GM12878 (cell line): ENCODE data around the gene CENPQ. TPM values are rescaled to one million over a fixed set of nuclear protein-coding genes. Genes with fewer than 3 reads are reported as not detected.
A peak's percentile ranks its signal among the peaks of the same experiment; 100 is the strongest.

Experiments
- ASH2L ChIP-seq: fragments of 300-600, 200-600 bp; sonication (generic); IDR thresholded peaks from 2 replicates; pipeline ENCODE4 v1.6.1; 2017; ENCODE audit warnings: low read depth, mild to moderate bottlenecking, borderline replicate concordance
- ATF7 ChIP-seq: fragments of 450-650 bp; IDR thresholded peaks from 2 replicates; pipeline ENCODE4 v1.6.1; 2016; ENCODE audit warnings: low read depth, mild to moderate bottlenecking
- CBX5 ChIP-seq: sonication (generic); IDR thresholded peaks from 2 replicates; pipeline ENCODE4 v1.6.1; 2016; ENCODE audit warnings: low read depth, moderate library complexity, mild to moderate bottlenecking, inconsistent platforms
- ESRRA ChIP-seq: IDR thresholded peaks from 2 replicates; pipeline ENCODE4 v1.6.1; 2012; ENCODE audit warnings: mild to moderate bottlenecking, low read length, improper control_type of control experiment
- ETV6 ChIP-seq, 2 experiments: fragments of 450-650 bp in 1 of 2; IDR thresholded peaks in 1 of 2; conservative IDR thresholded peaks in 1 of 2; 2 replicates each; pipeline ENCODE4 v1.6.1; 2014; ENCODE audit warnings: antibody characterized with exemption in 1 of 2, borderline replicate concordance in 1 of 2, low read depth in 1 of 2, mild to moderate bottlenecking in 1 of 2, moderate library complexity in 1 of 2
- FOXM1 ChIP-seq: IDR thresholded peaks from 2 replicates; pipeline ENCODE4 v1.6.1; 2012; ENCODE audit warnings: low read depth, mild to moderate bottlenecking, inconsistent platforms, low read length, moderate library complexity
- GABPA ChIP-seq: IDR thresholded peaks from 2 replicates; pipeline ENCODE4 v1.6.1; 2014; ENCODE audit warnings: antibody characterized with exemption, low read depth, mild to moderate bottlenecking, inconsistent platforms
- LARP7 ChIP-seq: fragments of 450-650 bp; IDR thresholded peaks from 2 replicates; pipeline ENCODE4 v1.6.1; 2017; ENCODE audit warnings: mild to moderate bottlenecking
- MYC ChIP-seq: IDR thresholded peaks from 2 replicates; pipeline ENCODE4 v1.6.1; 2011; ENCODE audit warnings: mild to moderate bottlenecking, low read length, moderate library complexity, inconsistent platforms; ENCODE audit not compliant: insufficient read depth, insufficient replicate concordance, insufficient read length, severe bottlenecking
- NR2F1 ChIP-seq: fragments of 450-650 bp; conservative IDR thresholded peaks from 2 replicates; pipeline ENCODE4 v1.6.1; 2017; ENCODE audit warnings: mild to moderate bottlenecking
- PML ChIP-seq: IDR thresholded peaks from 2 replicates; pipeline ENCODE4 v1.6.1; 2012; ENCODE audit warnings: low read length, inconsistent platforms
- POLR2AphosphoS2 ChIP-seq: IDR thresholded peaks from 2 replicates; pipeline ENCODE4 v1.6.1; 2011; ENCODE audit warnings: low read depth, mild to moderate bottlenecking, low read length, improper control_type of control experiment, moderate library complexity
- RBBP5 ChIP-seq: fragments of 200-600 bp; sonication (generic); conservative IDR thresholded peaks from 2 replicates; pipeline ENCODE4 v1.6.1; 2016
- SIN3A ChIP-seq: IDR thresholded peaks from 2 replicates; pipeline ENCODE4 v1.6.1; 2012; ENCODE audit warnings: low read depth, low read length, improper control_type of control experiment
- SMAD1 ChIP-seq: fragments of 450-650 bp; IDR thresholded peaks from 2 replicates; pipeline ENCODE4 v1.6.1; 2018; ENCODE audit warnings: mild to moderate bottlenecking, low read depth; ENCODE audit not compliant: partially characterized antibody
- SP1 ChIP-seq: IDR thresholded peaks from one replicate; pipeline ENCODE4 v1.6.1; 2011; ENCODE audit warnings: low read depth, low read length
- TBL1XR1 ChIP-seq: IDR thresholded peaks from 2 replicates; pipeline ENCODE4 v1.6.1; 2012; ENCODE audit warnings: low read depth, low read length, improper control_type of control experiment
- TCF12 ChIP-seq: IDR thresholded peaks from 2 replicates; pipeline ENCODE4 v1.6.1; 2011; ENCODE audit warnings: low read depth, mild to moderate bottlenecking, low read length
- TCF3 ChIP-seq: IDR thresholded peaks from 2 replicates; pipeline ENCODE4 v1.6.1; 2012; ENCODE audit warnings: low read depth, mild to moderate bottlenecking, low read length, borderline replicate concordance; ENCODE audit not compliant: insufficient read depth
- ZNF217 ChIP-seq: fragments of 450-650 bp; IDR thresholded peaks from 2 replicates; pipeline ENCODE4 v1.6.1; 2017; ENCODE audit warnings: antibody characterized with exemption, mild to moderate bottlenecking
- ZNF274 ChIP-seq: IDR thresholded peaks from one replicate; pipeline ENCODE4 v1.8.0; 2011; ENCODE audit not compliant: insufficient read length, insufficient read depth
- polyA plus RNA-seq, 11 experiments: library from polyadenylated mRNA; depleted of rRNA in 4 of 11; unstranded in 6 of 11; stranded (reverse) in 5 of 11; fragments of >200 nt; fragmentation: Nextera tagmentation in 4 of 11; fragmentation: Illumina TruSeq in 1 of 11; extraction: Ambion mirVana in 4 of 11; extraction: Trizol in 1 of 11; gene quantifications; 1 replicate in 1 of 11; 2 replicates in 10 of 11; pipeline versions ENCODE4 v1.2.1 to v1.2.3, GENCODE V29; 2011 to 2016; ENCODE audit warnings: inconsistent platforms in 2 of 11, missing spikeins in 2 of 11, low read depth in 1 of 11
- total RNA-seq, 4 experiments: library from RNA; depleted of rRNA in 3 of 4; stranded (reverse); fragments of >200 nt in 3 of 4; fragmentation: Illumina TruSeq in 1 of 4; extraction: Trizol in 1 of 4; gene quantifications; 2 replicates each; pipeline versions ENCODE4 v1.2.1 to v1.2.3, GENCODE V29; 2013 to 2021
- TF ChIP-seq, protein P1 (sequence below), 3 experiments: IDR thresholded peaks in 2 of 3; conservative IDR thresholded peaks in 1 of 3; 2 replicates each; pipeline ENCODE4 v1.5.1; 2011; ENCODE audit warnings: low read depth in 3 of 3, low read length in 3 of 3, mild to moderate bottlenecking in 3 of 3, control low read depth in 2 of 3, moderate library complexity in 2 of 3, inconsistent platforms in 1 of 3, mixed read lengths in 1 of 3; ENCODE audit not compliant: control insufficient read depth in 2 of 3, insufficient read depth in 1 of 3; ENCODE audit errors: extremely low read depth in 1 of 3
- TF ChIP-seq, protein P2 (sequence below): fragments of 450-650 bp; IDR thresholded peaks from 2 replicates; pipeline ENCODE4 v1.6.1; 2016; ENCODE audit warnings: mild to moderate bottlenecking, moderate library complexity, borderline replicate concordance
- TF ChIP-seq, protein P3 (sequence below): fragments of 150-350 bp; IDR thresholded peaks from 2 replicates; pipeline ENCODE4 v1.6.1; 2014; ENCODE audit warnings: mild to moderate bottlenecking, low read depth, low read length

The CENPQ gene
- total and polyA plus RNA-seq, 10 of the 15 experiments (the other 5 are each of a cell fraction or from before 2014, with no cell fraction given), result 7.4 to 34.2 (median 17.8) TPM

DNA sequence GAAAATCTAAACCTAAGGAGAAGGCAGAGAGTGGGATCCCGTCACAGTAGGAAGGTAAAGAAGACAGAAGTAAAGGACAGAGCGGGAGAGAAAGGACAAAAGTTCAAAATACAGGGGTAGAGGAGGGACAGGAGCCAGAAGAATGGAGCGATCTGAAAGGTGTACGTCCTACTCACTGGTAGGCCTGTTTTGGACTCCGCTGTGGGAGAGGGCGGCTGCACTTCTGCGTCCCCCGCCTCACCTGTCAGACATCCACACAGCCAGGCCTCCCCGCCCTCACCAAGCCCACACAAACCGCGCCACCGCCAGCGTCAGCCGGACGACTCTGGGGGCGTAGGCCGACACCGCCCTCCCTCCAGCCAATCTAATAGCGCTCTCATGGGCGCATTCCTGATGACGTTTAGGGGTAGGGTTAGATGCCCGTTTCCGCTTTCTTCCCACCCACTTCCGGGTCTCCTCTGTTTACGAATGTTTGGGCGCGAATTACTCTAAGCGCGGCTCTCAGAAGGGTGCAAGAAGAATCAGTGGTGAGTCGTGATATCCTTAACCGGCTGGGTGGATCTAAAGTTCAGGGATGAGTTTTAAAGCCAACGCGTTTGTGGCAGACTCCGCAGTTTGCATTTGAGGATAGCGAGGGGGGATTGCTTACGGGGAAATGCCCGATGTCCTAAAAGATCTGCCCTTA is at the start of gene CENPQ, which contains the start of gene MMUT (continued):
- TF ChIP-seq, protein P1, sequence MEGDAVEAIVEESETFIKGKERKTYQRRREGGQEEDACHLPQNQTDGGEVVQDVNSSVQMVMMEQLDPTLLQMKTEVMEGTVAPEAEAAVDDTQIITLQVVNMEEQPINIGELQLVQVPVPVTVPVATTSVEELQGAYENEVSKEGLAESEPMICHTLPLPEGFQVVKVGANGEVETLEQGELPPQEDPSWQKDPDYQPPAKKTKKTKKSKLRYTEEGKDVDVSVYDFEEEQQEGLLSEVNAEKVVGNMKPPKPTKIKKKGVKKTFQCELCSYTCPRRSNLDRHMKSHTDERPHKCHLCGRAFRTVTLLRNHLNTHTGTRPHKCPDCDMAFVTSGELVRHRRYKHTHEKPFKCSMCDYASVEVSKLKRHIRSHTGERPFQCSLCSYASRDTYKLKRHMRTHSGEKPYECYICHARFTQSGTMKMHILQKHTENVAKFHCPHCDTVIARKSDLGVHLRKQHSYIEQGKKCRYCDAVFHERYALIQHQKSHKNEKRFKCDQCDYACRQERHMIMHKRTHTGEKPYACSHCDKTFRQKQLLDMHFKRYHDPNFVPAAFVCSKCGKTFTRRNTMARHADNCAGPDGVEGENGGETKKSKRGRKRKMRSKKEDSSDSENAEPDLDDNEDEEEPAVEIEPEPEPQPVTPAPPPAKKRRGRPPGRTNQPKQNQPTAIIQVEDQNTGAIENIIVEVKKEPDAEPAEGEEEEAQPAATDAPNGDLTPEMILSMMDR (IDR thresholded peaks at IDR 0.05 in 2 of 3, conservative IDR thresholded peaks at IDR 0.05 in 1 of 3; ENCODE audit: control insufficient read depth in 2 of 3, extremely low read depth in 1 of 3, insufficient read depth in 1 of 3, low read depth in 3 of 3, low read length in 3 of 3), result no peak
- TF ChIP-seq NR2F1 (no peak), LARP7 (0 out of 2 replicates have a peak, but pooled peaks have one; percentile 28), TBL1XR1 (0 out of 2 replicates have a peak, but pooled peaks have one; percentile 39), SIN3A (peak; percentile 97), POLR2AphosphoS2 (0 out of 2 replicates have a peak, but pooled peaks have one; percentile 53), ESRRA (no peak), TCF12 (0 out of 2 replicates have a peak, but pooled peaks have one; percentile 25), ATF7 (peak; percentile 84), SMAD1 (no peak), GABPA (peak; percentile 97), RBBP5 (no peak), MYC (no peak), SP1 (peak; percentile 92), CBX5 (0 out of 2 replicates have a peak, but pooled peaks have one; percentile 30), TCF3 (0 out of 2 replicates have a peak, but pooled peaks have one; percentile 48), PML (peak; percentile 64; the same call in 1 of the 2 replicates), ASH2L (no peak), FOXM1 (no peak), ETV6 (conservative IDR thresholded peaks at IDR 0.05 in 1 of 2, IDR thresholded peaks at IDR 0.05 in 1 of 2; ENCODE audit: borderline replicate concordance in 1 of 2, low read depth in 1 of 2) (peak in 1 of 2 experiments; percentile 59; a peak in 1 of 4 replicates), ZNF217 (no peak), ZNF274 (no peak)
- TF ChIP-seq, protein P2, sequence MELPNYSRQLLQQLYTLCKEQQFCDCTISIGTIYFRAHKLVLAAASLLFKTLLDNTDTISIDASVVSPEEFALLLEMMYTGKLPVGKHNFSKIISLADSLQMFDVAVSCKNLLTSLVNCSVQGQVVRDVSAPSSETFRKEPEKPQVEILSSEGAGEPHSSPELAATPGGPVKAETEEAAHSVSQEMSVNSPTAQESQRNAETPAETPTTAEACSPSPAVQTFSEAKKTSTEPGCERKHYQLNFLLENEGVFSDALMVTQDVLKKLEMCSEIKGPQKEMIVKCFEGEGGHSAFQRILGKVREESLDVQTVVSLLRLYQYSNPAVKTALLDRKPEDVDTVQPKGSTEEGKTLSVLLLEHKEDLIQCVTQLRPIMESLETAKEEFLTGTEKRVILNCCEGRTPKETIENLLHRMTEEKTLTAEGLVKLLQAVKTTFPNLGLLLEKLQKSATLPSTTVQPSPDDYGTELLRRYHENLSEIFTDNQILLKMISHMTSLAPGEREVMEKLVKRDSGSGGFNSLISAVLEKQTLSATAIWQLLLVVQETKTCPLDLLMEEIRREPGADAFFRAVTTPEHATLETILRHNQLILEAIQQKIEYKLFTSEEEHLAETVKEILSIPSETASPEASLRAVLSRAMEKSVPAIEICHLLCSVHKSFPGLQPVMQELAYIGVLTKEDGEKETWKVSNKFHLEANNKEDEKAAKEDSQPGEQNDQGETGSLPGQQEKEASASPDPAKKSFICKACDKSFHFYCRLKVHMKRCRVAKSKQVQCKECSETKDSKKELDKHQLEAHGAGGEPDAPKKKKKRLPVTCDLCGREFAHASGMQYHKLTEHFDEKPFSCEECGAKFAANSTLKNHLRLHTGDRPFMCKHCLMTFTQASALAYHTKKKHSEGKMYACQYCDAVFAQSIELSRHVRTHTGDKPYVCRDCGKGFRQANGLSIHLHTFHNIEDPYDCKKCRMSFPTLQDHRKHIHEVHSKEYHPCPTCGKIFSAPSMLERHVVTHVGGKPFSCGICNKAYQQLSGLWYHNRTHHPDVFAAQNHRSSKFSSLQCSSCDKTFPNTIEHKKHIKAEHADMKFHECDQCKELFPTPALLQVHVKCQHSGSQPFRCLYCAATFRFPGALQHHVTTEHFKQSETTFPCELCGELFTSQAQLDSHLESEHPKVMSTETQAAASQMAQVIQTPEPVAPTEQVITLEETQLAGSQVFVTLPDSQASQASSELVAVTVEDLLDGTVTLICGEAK, result peak; percentile 95
- TF ChIP-seq, protein P3, sequence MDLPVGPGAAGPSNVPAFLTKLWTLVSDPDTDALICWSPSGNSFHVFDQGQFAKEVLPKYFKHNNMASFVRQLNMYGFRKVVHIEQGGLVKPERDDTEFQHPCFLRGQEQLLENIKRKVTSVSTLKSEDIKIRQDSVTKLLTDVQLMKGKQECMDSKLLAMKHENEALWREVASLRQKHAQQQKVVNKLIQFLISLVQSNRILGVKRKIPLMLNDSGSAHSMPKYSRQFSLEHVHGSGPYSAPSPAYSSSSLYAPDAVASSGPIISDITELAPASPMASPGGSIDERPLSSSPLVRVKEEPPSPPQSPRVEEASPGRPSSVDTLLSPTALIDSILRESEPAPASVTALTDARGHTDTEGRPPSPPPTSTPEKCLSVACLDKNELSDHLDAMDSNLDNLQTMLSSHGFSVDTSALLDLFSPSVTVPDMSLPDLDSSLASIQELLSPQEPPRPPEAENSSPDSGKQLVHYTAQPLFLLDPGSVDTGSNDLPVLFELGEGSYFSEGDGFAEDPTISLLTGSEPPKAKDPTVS, result no peak
